Sigmoid colon (tissue), 4 donors: ENCODE measurements around the gene STK24.

Source experiments
- EP300 ChIP-seq, 4 donors: sonication (generic); formaldehyde crosslinking; IDR thresholded peaks; one replicate each; pipeline ENCODE4 v1.6.1; 2017; ENCODE audit warnings: antibody characterized with exemption in 4 of 4
- POLR2A ChIP-seq, 2 donors: fragments of 450-650 bp; IDR thresholded peaks; one replicate each; pipeline ENCODE4 v1.6.1; 2016; ENCODE audit warnings: antibody characterized with exemption in 2 of 2, mild to moderate bottlenecking in 2 of 2, moderate library complexity in 2 of 2
- POLR2AphosphoS5 ChIP-seq, 4 donors: sonication (generic); formaldehyde crosslinking; IDR thresholded peaks; one replicate each; pipeline ENCODE4 v1.6.1; 2017; ENCODE audit warnings: antibody characterized with exemption in 4 of 4
- TF ChIP-seq, protein P1 (sequence below), 4 experiments: fragments of 450-650 bp in 3 of 4; fragments of 200-600 bp in 1 of 4; IDR thresholded peaks; one replicate each; pipeline ENCODE4 v1.5.1; 2016 to 2019; ENCODE audit warnings: antibody characterized with exemption in 4 of 4, mild to moderate bottlenecking in 3 of 4, moderate library complexity in 2 of 4

GRCh38 chr13:98585946-98586345, 9.0 kb upstream of the STK24 start:
- TF ChIP-seq POLR2A (IDR thresholded peaks at IDR 0.05) (no peak), POLR2AphosphoS5 (IDR thresholded peaks at IDR 0.05) (no peak), EP300 (IDR thresholded peaks at IDR 0.05) (no peak)
- TF ChIP-seq, protein P1, sequence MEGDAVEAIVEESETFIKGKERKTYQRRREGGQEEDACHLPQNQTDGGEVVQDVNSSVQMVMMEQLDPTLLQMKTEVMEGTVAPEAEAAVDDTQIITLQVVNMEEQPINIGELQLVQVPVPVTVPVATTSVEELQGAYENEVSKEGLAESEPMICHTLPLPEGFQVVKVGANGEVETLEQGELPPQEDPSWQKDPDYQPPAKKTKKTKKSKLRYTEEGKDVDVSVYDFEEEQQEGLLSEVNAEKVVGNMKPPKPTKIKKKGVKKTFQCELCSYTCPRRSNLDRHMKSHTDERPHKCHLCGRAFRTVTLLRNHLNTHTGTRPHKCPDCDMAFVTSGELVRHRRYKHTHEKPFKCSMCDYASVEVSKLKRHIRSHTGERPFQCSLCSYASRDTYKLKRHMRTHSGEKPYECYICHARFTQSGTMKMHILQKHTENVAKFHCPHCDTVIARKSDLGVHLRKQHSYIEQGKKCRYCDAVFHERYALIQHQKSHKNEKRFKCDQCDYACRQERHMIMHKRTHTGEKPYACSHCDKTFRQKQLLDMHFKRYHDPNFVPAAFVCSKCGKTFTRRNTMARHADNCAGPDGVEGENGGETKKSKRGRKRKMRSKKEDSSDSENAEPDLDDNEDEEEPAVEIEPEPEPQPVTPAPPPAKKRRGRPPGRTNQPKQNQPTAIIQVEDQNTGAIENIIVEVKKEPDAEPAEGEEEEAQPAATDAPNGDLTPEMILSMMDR (IDR thresholded peaks at IDR 0.05): no peak
